NCI-H1092 (cell line): ENCODE results near the gene LGALS4.
"Not testable (repeated sequence)": the region's sequence is repeated elsewhere in the genome, so short reads cannot be mapped to it uniquely, and the experiment has no call there.

ENCODE experiments used
- DNase-seq: peaks from one replicate; lab custom pipeline; 2025; lab: John Stamatoyannopoulos, UW

The LGALS4 gene

GRCh38 chr19:38842439-38843174 is 29.9 kb upstream of the LGALS4 start:
- no peak for DNase-seq

GRCh38 chr19:38841787-38842438 is 29.2 kb upstream of the LGALS4 start:
- DNase-seq, result no peak

GRCh38 chr19:38841180-38841766 is 28.5 kb upstream of the LGALS4 start:
- no peak for DNase-seq

GRCh38 chr19:38840583-38840968 is 27.8 kb upstream of the LGALS4 start:
- DNase-seq, result no peak

- no peak for DNase-seq
Observed at GRCh38 chr19:38839816-38840582, 27.3 kb upstream of the LGALS4 start.

- DNase-seq, result no peak
Observed at GRCh38 chr19:38838986-38839761, 26.4 kb upstream of the LGALS4 start.

GRCh38 chr19:38838208-38838985 is 25.7 kb upstream of the LGALS4 start:
- no peak for DNase-seq

- no peak for DNase-seq
Observed at GRCh38 chr19:38837656-38838121, 24.9 kb upstream of the LGALS4 start.

- DNase-seq, result no peak
Observed at GRCh38 chr19:38836983-38837626, 24.4 kb upstream of the LGALS4 start.

- no peak for DNase-seq
Observed at GRCh38 chr19:38836159-38836982, 23.6 kb upstream of the LGALS4 start.

- DNase-seq, result no peak
Observed at GRCh38 chr19:38834590-38834989, 21.8 kb upstream of the LGALS4 start.

GRCh38 chr19:38834104-38834490 is 21.4 kb upstream of the LGALS4 start:
- no peak for DNase-seq

GRCh38 chr19:38833092-38833425 is 20.3 kb upstream of the LGALS4 start:
- no peak for DNase-seq

- DNase-seq, result no peak
Observed at GRCh38 chr19:38831142-38831605, 18.4 kb upstream of the LGALS4 start.

- no peak for DNase-seq
Observed at GRCh38 chr19:38830039-38830733, 17.4 kb upstream of the LGALS4 start.

GRCh38 chr19:38829203-38829602 is 16.5 kb upstream of the LGALS4 start:
- DNase-seq, result not testable (repeated sequence)

- DNase-seq, result no peak
Observed at GRCh38 chr19:38826856-38827551, 14.3 kb upstream of the LGALS4 start.

- DNase-seq, result not testable (repeated sequence)
Observed at GRCh38 chr19:38825936-38826335, 13.2 kb upstream of the LGALS4 start.
